ENCODE measurements around the gene DUSP28. TPM values are rescaled to one million over a fixed set of nuclear protein-coding genes. Genes with fewer than 3 reads are reported as not detected.

DUSP28 gene
- total and polyA plus RNA-seq, 10 of the 15 experiments (the other 5 are each of a cell fraction or from before 2014, with no cell fraction given) = 2.5 to 12.5 (median 6.4) TPM

DNA sequence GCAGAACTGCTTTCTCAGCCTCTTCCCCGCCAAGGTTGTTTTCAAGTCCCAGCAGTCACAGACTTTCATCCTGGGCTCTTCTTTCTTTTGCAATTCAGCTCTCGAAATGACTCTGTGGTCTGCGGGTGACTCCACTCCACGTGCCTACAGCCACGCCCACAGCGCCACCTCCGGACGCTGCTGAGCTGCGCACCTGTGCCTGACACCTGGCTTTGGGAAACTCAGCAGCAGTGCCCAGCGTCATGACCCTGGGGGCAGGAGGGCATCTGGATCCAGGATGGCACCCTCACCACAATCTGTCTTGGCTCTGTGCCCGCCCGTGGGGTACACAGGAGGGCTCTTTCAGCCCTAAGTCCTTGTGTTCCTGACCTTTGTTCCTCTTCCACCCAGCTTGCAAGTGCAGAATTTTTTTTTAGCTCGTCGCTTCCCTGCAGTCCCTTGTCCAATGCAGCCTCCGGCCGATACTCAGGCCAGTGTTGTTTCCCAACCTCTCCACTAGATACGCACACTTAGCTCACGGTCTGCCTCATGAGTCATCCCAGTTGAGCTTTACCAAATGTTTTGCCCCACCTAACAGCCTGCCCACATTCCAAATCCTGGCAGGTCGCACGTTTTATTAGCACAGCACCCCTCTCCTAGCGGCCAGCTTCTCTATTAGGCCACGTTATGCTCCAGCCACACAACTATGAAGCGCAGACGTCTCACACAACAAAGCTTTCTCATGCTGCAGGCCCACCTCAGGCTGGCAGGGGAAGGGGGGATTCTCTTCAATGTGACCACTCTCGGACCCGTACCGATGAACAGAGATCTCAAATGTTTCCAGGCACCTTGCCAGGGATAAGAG, 19.8 kb downstream of the DUSP28 start (continued):
- TF ChIP-seq GATAD2B (conservative IDR thresholded peaks at IDR 0.05; ENCODE audit: low read depth) (peak; percentile 61; the same call in 1 of the 2 replicates), TCF12 (IDR thresholded peaks at IDR 0.05; ENCODE audit: low read depth, low read length) (peak; percentile 95), BCL11A (IDR thresholded peaks at IDR 0.05; ENCODE audit: low read depth, low read length) (no peak)

DNA sequence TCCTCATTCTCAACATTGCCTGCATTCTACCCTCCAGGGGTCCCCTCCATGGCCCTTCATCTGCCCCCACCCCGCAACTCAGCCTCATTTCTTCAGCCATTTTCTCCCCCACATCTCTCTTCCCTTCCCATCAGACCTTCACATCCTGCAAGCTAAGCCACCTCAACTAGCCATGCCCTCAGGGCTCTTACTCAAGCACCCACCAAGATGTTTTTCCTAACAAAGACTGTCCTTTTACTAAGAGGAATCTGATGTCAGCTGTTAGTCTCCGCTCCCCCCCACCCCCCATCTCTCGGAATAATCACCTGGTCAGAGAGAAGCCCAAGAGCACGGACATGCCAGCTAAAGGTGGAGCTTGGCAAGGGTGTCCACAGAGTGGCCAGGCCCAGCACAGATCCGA, 21.7 kb downstream of the DUSP28 start:
- ChIA-PET CTCF (interaction anchor here (1.0 to 11.9 kb wide), 2 partner anchors 18 to 68 kb away, joined by 4 to 196 read pairs; partner anchors contain the start of gene DUSP28), POLR2A (interaction anchor here (0.6 to 1.2 kb wide), 2 partner anchors 21 to 257 kb away, joined by 3 read pairs; no protein-coding TSS in a partner anchor), SMC1A (ENCODE audit: uncharacterized antibody, unreplicated experiment) (interaction anchor here (3.6 kb wide), 1 partner anchor 16 kb away, joined by 35 read pairs; no protein-coding TSS in a partner anchor), RAD21 (ENCODE audit: unreplicated experiment) (interaction anchor here (0.6 to 10.9 kb wide), 2 partner anchors 20 to 574 kb away, joined by 3 to 206 read pairs; partner anchors contain the start of genes ANKMY1 and DUSP28)
- peaks cover 46% of the 10 kb centered on the region for H3K4me1 ChIP-seq (ENCODE audit: control insufficient read depth, insufficient read depth, low read length)
- peaks cover 29% of the 10 kb centered on the region for H3K79me2 ChIP-seq (ENCODE audit: control insufficient read depth, insufficient read depth, low read length)
- WGBS (ENCODE audit: insufficient coverage, insufficient replicate concordance, low lambda C conversion rate, missing lambda C conversion rate) = 98% methylated on average over 5 of the region's 5 CpGs
- no peak overlapping the region for H3K9ac ChIP-seq (ENCODE audit: control insufficient read depth, insufficient read depth, low read length)
- no peaks in the 10 kb centered on the region; the same call in 1 of the 2 replicates for H4K20me1 ChIP-seq (ENCODE audit: control insufficient read depth, insufficient read depth)
- no peak overlapping the region for H2AFZ ChIP-seq (ENCODE audit: control insufficient read depth, low read depth, low read length)
- no peak overlapping the region for H3K27ac ChIP-seq (ENCODE audit: control insufficient read depth, insufficient read depth)
- no TSS peak for BruUV-seq (replicated peaks)
- in situ Hi-C loops (cut with MboI) (no loop called here), intact Hi-C loops (cut with micrococcal nuclease; ENCODE audit: unreplicated experiment) (no loop called here)
- FAIRE-seq (no peak), DNase-seq (ENCODE audit: low read depth, low spot score) (no peak), ATAC-seq (no peak)
- no peak overlapping the region for H3K4me3 ChIP-seq
- H3K36me3 ChIP-seq (ENCODE audit: control insufficient read depth in 2 of 2, insufficient read depth in 2 of 2, low read length in 1 of 2) = peaks cover 0 to 5% of the 10 kb centered on the region in 2 experiments; a peak in 3 of 4 replicates
- H3K4me2 ChIP-seq (ENCODE audit: control insufficient read depth, insufficient read depth) = no peak overlapping the region
- H3K27me3 ChIP-seq (replicated peaks in 1 of 2; ENCODE audit: control insufficient read depth in 2 of 2, insufficient read depth in 2 of 2, low read length in 1 of 2) = no peaks in the 10 kb centered on the region
- no peaks in the 10 kb centered on the region; the same call in 1 of the 3 replicates for H3K9me3 ChIP-seq (replicated peaks; ENCODE audit: control insufficient read depth, insufficient read depth, low read length)
- TF ChIP-seq LARP7 (IDR thresholded peaks at IDR 0.05) (no peak), SMARCA5 (IDR thresholded peaks at IDR 0.05) (no peak), STAT3 (IDR thresholded peaks at IDR 0.05; ENCODE audit: low read depth, low read length) (no peak), ZNF217 (IDR thresholded peaks at IDR 0.05) (no peak), IRF4 (IDR thresholded peaks at IDR 0.05; ENCODE audit: low read depth, low read length) (no peak)
- TF ChIP-seq, protein P1, sequence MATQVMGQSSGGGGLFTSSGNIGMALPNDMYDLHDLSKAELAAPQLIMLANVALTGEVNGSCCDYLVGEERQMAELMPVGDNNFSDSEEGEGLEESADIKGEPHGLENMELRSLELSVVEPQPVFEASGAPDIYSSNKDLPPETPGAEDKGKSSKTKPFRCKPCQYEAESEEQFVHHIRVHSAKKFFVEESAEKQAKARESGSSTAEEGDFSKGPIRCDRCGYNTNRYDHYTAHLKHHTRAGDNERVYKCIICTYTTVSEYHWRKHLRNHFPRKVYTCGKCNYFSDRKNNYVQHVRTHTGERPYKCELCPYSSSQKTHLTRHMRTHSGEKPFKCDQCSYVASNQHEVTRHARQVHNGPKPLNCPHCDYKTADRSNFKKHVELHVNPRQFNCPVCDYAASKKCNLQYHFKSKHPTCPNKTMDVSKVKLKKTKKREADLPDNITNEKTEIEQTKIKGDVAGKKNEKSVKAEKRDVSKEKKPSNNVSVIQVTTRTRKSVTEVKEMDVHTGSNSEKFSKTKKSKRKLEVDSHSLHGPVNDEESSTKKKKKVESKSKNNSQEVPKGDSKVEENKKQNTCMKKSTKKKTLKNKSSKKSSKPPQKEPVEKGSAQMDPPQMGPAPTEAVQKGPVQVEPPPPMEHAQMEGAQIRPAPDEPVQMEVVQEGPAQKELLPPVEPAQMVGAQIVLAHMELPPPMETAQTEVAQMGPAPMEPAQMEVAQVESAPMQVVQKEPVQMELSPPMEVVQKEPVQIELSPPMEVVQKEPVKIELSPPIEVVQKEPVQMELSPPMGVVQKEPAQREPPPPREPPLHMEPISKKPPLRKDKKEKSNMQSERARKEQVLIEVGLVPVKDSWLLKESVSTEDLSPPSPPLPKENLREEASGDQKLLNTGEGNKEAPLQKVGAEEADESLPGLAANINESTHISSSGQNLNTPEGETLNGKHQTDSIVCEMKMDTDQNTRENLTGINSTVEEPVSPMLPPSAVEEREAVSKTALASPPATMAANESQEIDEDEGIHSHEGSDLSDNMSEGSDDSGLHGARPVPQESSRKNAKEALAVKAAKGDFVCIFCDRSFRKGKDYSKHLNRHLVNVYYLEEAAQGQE (IDR thresholded peaks at IDR 0.05; ENCODE audit: low read depth, low read length) = no peak
- TF ChIP-seq, protein P2, sequence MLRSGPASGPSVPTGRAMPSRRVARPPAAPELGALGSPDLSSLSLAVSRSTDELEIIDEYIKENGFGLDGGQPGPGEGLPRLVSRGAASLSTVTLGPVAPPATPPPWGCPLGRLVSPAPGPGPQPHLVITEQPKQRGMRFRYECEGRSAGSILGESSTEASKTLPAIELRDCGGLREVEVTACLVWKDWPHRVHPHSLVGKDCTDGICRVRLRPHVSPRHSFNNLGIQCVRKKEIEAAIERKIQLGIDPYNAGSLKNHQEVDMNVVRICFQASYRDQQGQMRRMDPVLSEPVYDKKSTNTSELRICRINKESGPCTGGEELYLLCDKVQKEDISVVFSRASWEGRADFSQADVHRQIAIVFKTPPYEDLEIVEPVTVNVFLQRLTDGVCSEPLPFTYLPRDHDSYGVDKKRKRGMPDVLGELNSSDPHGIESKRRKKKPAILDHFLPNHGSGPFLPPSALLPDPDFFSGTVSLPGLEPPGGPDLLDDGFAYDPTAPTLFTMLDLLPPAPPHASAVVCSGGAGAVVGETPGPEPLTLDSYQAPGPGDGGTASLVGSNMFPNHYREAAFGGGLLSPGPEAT (IDR thresholded peaks at IDR 0.05; ENCODE audit: low read depth) = no peak
- TF ChIP-seq, protein P3, sequence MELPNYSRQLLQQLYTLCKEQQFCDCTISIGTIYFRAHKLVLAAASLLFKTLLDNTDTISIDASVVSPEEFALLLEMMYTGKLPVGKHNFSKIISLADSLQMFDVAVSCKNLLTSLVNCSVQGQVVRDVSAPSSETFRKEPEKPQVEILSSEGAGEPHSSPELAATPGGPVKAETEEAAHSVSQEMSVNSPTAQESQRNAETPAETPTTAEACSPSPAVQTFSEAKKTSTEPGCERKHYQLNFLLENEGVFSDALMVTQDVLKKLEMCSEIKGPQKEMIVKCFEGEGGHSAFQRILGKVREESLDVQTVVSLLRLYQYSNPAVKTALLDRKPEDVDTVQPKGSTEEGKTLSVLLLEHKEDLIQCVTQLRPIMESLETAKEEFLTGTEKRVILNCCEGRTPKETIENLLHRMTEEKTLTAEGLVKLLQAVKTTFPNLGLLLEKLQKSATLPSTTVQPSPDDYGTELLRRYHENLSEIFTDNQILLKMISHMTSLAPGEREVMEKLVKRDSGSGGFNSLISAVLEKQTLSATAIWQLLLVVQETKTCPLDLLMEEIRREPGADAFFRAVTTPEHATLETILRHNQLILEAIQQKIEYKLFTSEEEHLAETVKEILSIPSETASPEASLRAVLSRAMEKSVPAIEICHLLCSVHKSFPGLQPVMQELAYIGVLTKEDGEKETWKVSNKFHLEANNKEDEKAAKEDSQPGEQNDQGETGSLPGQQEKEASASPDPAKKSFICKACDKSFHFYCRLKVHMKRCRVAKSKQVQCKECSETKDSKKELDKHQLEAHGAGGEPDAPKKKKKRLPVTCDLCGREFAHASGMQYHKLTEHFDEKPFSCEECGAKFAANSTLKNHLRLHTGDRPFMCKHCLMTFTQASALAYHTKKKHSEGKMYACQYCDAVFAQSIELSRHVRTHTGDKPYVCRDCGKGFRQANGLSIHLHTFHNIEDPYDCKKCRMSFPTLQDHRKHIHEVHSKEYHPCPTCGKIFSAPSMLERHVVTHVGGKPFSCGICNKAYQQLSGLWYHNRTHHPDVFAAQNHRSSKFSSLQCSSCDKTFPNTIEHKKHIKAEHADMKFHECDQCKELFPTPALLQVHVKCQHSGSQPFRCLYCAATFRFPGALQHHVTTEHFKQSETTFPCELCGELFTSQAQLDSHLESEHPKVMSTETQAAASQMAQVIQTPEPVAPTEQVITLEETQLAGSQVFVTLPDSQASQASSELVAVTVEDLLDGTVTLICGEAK (IDR thresholded peaks at IDR 0.05; ENCODE audit: borderline replicate concordance) = no peak
